Osteoblast (primary cell): ENCODE data around the gene MBD2. TPM values are rescaled to one million over a fixed set of nuclear protein-coding genes. Genes with fewer than 3 reads are reported as not detected.

ENCODE experiments used
- DNase-seq: peaks from one replicate; pipeline ENCODE4 v3.0.0; 2011; ENCODE audit warnings: low spot score, mixed read lengths; ENCODE audit not compliant: insufficient read length; ENCODE audit errors: missing footprints
- H2AFZ ChIP-seq: 2 replicates; pipeline ENCODE4 v1.6.0; 2011; ENCODE audit warnings: mild to moderate bottlenecking, low read length
- H3K27ac ChIP-seq: 2 replicates; pipeline ENCODE4 v1.5.1; 2011; ENCODE audit warnings: mild to moderate bottlenecking, low read depth, low read length, moderate library complexity
- H3K27me3 ChIP-seq: 2 replicates; pipeline ENCODE4 v1.6.0; 2012; ENCODE audit warnings: mild to moderate bottlenecking, control low read depth, inconsistent platforms, low read length, moderate library complexity; ENCODE audit not compliant: insufficient read depth
- H3K36me3 ChIP-seq: 2 replicates; pipeline ENCODE4 v1.5.1; 2011; ENCODE audit warnings: mild to moderate bottlenecking, low read length, control low read depth, moderate library complexity; ENCODE audit not compliant: insufficient read depth
- H3K4me1 ChIP-seq: 2 replicates; pipeline ENCODE4 v1.5.1; 2011; ENCODE audit warnings: mild to moderate bottlenecking, low read length, control low read depth, moderate library complexity; ENCODE audit not compliant: insufficient read depth
- H3K4me2 ChIP-seq: 2 replicates; pipeline ENCODE4 v1.6.0; 2011; ENCODE audit warnings: mild to moderate bottlenecking, low read length; ENCODE audit not compliant: insufficient read depth
- H3K4me3 ChIP-seq: fragments of 200-600 bp; sonication (generic); 3 replicates; pipeline ENCODE4 v1.5.1; 2012; ENCODE audit warnings: mild to moderate bottlenecking, low read length, inconsistent platforms; ENCODE audit not compliant: insufficient read depth
- H3K79me2 ChIP-seq: 2 replicates; pipeline ENCODE4 v1.6.0; 2012; ENCODE audit warnings: mild to moderate bottlenecking, low read length, control low read depth, inconsistent platforms; ENCODE audit not compliant: insufficient read depth
- H3K9me3 ChIP-seq: 2 replicates; pipeline ENCODE4 v1.5.1; 2011; ENCODE audit warnings: low read depth, low read length, control low read depth
- H4K20me1 ChIP-seq: 2 replicates; pipeline ENCODE4 v1.6.0; 2012; ENCODE audit warnings: mild to moderate bottlenecking, low read length, control low read depth; ENCODE audit not compliant: insufficient read depth
- CTCF ChIP-seq: IDR thresholded peaks from 2 replicates; pipeline ENCODE4 v1.5.1; 2011; ENCODE audit warnings: mild to moderate bottlenecking, low read depth, low read length, moderate library complexity; ENCODE audit errors: extremely low read depth
- total RNA-seq: library from RNA; depleted of rRNA; stranded (reverse); fragments of >200 nt; gene quantifications from 2 replicates; pipeline ENCODE4 v1.2.3, GENCODE V29; 2012

MBD2 gene
- total RNA-seq, 1 donor, result 23.9 TPM

- H2AFZ ChIP-seq, result no peak overlapping the region
- TF ChIP-seq CTCF, result no peak
- no peak for DNase-seq
- peaks cover 4% of the 10 kb centered on the region for H3K79me2 ChIP-seq
- no peaks in the 10 kb centered on the region for H3K27me3 ChIP-seq
- no peaks in the 10 kb centered on the region for H4K20me1 ChIP-seq
- H3K4me2 ChIP-seq, result no peak overlapping the region
- H3K9me3 ChIP-seq, result no peaks in the 10 kb centered on the region
- H3K27ac ChIP-seq, result peak overlapping the region; percentile 94
- peaks cover 35% of the 10 kb centered on the region for H3K4me1 ChIP-seq
- peaks cover 26% of the 10 kb centered on the region for H3K36me3 ChIP-seq
- no peak overlapping the region for H3K4me3 ChIP-seq
These were observed 74.2 kb downstream of the MBD2 start for GRCh38 chr18:54150226-54150625.

- TF ChIP-seq CTCF, result no peak
- Histone ChIP-seq H3K36me3 (peaks cover 18% of the 10 kb centered on the region), H3K79me2 (peaks cover 4% of the 10 kb centered on the region), H3K4me3 (peak overlapping the region; percentile 32), H3K4me2 (peak overlapping the region; percentile 83), H3K27ac (peak overlapping the region; percentile 94), H3K9me3 (no peaks in the 10 kb centered on the region), H3K4me1 (peaks cover 35% of the 10 kb centered on the region), H4K20me1 (no peaks in the 10 kb centered on the region), H2AFZ (peak overlapping the region; percentile 28), H3K27me3 (no peaks in the 10 kb centered on the region)
- peak; percentile 68 for DNase-seq
These were observed 75.3 kb downstream of the MBD2 start for GRCh38 chr18:54149078-54149697.

- Histone ChIP-seq H3K27me3 (no peaks in the 10 kb centered on the region), H3K4me3 (no peak overlapping the region), H3K4me1 (peaks cover 35% of the 10 kb centered on the region), H3K9me3 (no peaks in the 10 kb centered on the region), H3K36me3 (peaks cover 14% of the 10 kb centered on the region), H2AFZ (no peak overlapping the region), H3K4me2 (peak overlapping the region; percentile 83), H4K20me1 (no peaks in the 10 kb centered on the region), H3K27ac (peak overlapping the region; percentile 94), H3K79me2 (peaks cover 4% of the 10 kb centered on the region)
- TF ChIP-seq CTCF, result no peak
- DNase-seq, result no peak
These were observed 75.8 kb downstream of the MBD2 start for GRCh38 chr18:54148678-54149077.

- Histone ChIP-seq H2AFZ (no peak overlapping the region), H3K27ac (peak overlapping the region; percentile 94)
These were observed 76.3 kb downstream of the MBD2 start for GRCh38 chr18:54148151-54148550.

More at GRCh38 chr18:54148151-54148550, 76.3 kb downstream of the MBD2 start:
- Histone ChIP-seq H3K4me1 (peaks cover 35% of the 10 kb centered on the region), H3K79me2 (peaks cover 4% of the 10 kb centered on the region), H4K20me1 (no peaks in the 10 kb centered on the region), H3K4me2 (no peak overlapping the region), H3K9me3 (no peaks in the 10 kb centered on the region), H3K4me3 (no peak overlapping the region), H3K36me3 (peaks cover 10% of the 10 kb centered on the region), H3K27me3 (no peaks in the 10 kb centered on the region)
- DNase-seq, result no peak
- no peak for TF ChIP-seq CTCF
